Osteoblast (primary cell): ENCODE results near the gene DRAM2. TPM values are rescaled to one million over a fixed set of nuclear protein-coding genes. Genes with fewer than 3 reads are reported as not detected.
A peak's percentile ranks its signal among the peaks of the same experiment; 100 is the strongest.

Experiments used
- DNase-seq: peaks from one replicate; pipeline ENCODE4 v3.0.0; 2011; ENCODE audit warnings: low spot score, mixed read lengths; ENCODE audit not compliant: insufficient read length; ENCODE audit errors: missing footprints
- H2AFZ ChIP-seq: 2 replicates; pipeline ENCODE4 v1.6.0; 2011; ENCODE audit warnings: mild to moderate bottlenecking, low read length
- H3K27ac ChIP-seq: 2 replicates; pipeline ENCODE4 v1.5.1; 2011; ENCODE audit warnings: mild to moderate bottlenecking, low read depth, low read length, moderate library complexity
- H3K27me3 ChIP-seq: 2 replicates; pipeline ENCODE4 v1.6.0; 2012; ENCODE audit warnings: mild to moderate bottlenecking, control low read depth, inconsistent platforms, low read length, moderate library complexity; ENCODE audit not compliant: insufficient read depth
- H3K36me3 ChIP-seq: 2 replicates; pipeline ENCODE4 v1.5.1; 2011; ENCODE audit warnings: mild to moderate bottlenecking, low read length, control low read depth, moderate library complexity; ENCODE audit not compliant: insufficient read depth
- H3K4me1 ChIP-seq: 2 replicates; pipeline ENCODE4 v1.5.1; 2011; ENCODE audit warnings: mild to moderate bottlenecking, low read length, control low read depth, moderate library complexity; ENCODE audit not compliant: insufficient read depth
- H3K4me2 ChIP-seq: 2 replicates; pipeline ENCODE4 v1.6.0; 2011; ENCODE audit warnings: mild to moderate bottlenecking, low read length; ENCODE audit not compliant: insufficient read depth
- H3K4me3 ChIP-seq: fragments of 200-600 bp; sonication (generic); 3 replicates; pipeline ENCODE4 v1.5.1; 2012; ENCODE audit warnings: mild to moderate bottlenecking, low read length, inconsistent platforms; ENCODE audit not compliant: insufficient read depth
- H3K79me2 ChIP-seq: 2 replicates; pipeline ENCODE4 v1.6.0; 2012; ENCODE audit warnings: mild to moderate bottlenecking, low read length, control low read depth, inconsistent platforms; ENCODE audit not compliant: insufficient read depth
- H3K9me3 ChIP-seq: 2 replicates; pipeline ENCODE4 v1.5.1; 2011; ENCODE audit warnings: low read depth, low read length, control low read depth
- H4K20me1 ChIP-seq: 2 replicates; pipeline ENCODE4 v1.6.0; 2012; ENCODE audit warnings: mild to moderate bottlenecking, low read length, control low read depth; ENCODE audit not compliant: insufficient read depth
- total RNA-seq: library from RNA; depleted of rRNA; stranded (reverse); fragments of >200 nt; gene quantifications from 2 replicates; pipeline ENCODE4 v1.2.3, GENCODE V29; 2012
- TF ChIP-seq, protein P1 (sequence below): IDR thresholded peaks from 2 replicates; pipeline ENCODE4 v1.5.1; 2011; ENCODE audit warnings: mild to moderate bottlenecking, low read depth, low read length, moderate library complexity; ENCODE audit errors: extremely low read depth

DRAM2 gene
- total RNA-seq, 1 donor = 45.6 TPM

DNA sequence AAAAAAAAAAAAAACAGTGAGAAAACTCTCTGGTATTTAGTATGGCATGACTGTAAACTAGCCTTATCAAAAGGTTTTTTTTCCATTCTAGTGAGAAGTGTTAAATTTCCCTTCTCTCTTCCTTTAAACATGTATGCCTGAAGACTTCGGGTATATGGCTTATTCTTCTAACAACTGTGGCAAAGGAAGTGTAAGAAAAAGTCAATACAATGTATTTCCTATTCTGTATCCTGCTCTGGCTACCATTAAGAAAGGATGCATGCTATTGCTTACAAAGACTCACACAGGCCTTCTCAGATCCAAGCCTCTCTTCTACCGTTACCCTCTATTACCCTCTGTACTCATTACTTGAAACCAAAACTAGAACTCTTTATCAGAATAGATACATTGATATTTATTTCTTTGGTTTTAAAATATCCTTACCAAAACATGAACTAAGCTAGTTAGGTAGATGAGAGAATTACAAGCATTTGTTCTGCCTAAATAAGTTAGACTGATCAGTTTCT is 8.5 kb upstream of the DRAM2 start:
- peaks cover 41% of the 10 kb centered on the region for H3K36me3 ChIP-seq
- DNase-seq = no peak

DNA sequence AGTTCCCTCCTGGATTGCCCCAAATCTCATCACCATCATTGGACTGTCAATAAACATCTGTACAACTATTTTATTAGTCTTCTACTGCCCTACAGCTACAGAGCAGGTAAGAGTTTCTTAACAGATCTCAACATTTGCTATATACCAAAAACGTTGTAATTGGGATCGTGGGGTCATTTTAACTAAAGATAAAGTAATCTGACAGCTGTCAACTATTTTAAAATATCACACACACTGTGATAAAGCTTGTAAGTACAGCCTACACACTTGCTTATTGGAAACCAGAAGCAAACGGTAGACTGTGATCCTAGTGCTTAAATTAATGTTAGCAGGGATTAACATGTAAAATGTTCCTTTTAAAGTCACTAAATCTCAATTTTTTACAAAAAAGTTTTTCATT is 8.1 kb upstream of the DRAM2 start:
- DNase-seq = no peak
- Histone ChIP-seq H3K36me3 (peaks cover 37% of the 10 kb centered on the region), H3K4me3 (no peak overlapping the region), H4K20me1 (peaks cover 17% of the 10 kb centered on the region), H3K4me2 (no peak overlapping the region), H2AFZ (no peak overlapping the region), H3K4me1 (no peaks in the 10 kb centered on the region), H3K27me3 (no peaks in the 10 kb centered on the region), H3K79me2 (peaks cover 94% of the 10 kb centered on the region), H3K9me3 (no peaks in the 10 kb centered on the region), H3K27ac (peak overlapping the region; percentile 9)
- TF ChIP-seq, protein P1, sequence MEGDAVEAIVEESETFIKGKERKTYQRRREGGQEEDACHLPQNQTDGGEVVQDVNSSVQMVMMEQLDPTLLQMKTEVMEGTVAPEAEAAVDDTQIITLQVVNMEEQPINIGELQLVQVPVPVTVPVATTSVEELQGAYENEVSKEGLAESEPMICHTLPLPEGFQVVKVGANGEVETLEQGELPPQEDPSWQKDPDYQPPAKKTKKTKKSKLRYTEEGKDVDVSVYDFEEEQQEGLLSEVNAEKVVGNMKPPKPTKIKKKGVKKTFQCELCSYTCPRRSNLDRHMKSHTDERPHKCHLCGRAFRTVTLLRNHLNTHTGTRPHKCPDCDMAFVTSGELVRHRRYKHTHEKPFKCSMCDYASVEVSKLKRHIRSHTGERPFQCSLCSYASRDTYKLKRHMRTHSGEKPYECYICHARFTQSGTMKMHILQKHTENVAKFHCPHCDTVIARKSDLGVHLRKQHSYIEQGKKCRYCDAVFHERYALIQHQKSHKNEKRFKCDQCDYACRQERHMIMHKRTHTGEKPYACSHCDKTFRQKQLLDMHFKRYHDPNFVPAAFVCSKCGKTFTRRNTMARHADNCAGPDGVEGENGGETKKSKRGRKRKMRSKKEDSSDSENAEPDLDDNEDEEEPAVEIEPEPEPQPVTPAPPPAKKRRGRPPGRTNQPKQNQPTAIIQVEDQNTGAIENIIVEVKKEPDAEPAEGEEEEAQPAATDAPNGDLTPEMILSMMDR = no peak

More for the DNA sequence above, 8.5 kb upstream of the DRAM2 start:
- Histone ChIP-seq H3K27ac (no peak overlapping the region), H3K4me2 (no peak overlapping the region), H3K4me1 (no peaks in the 10 kb centered on the region), H4K20me1 (peaks cover 17% of the 10 kb centered on the region), H3K4me3 (no peak overlapping the region), H3K9me3 (no peaks in the 10 kb centered on the region), H2AFZ (no peak overlapping the region), H3K79me2 (peaks cover 94% of the 10 kb centered on the region), H3K27me3 (no peaks in the 10 kb centered on the region)
- TF ChIP-seq, protein P1 = no peak

DNA sequence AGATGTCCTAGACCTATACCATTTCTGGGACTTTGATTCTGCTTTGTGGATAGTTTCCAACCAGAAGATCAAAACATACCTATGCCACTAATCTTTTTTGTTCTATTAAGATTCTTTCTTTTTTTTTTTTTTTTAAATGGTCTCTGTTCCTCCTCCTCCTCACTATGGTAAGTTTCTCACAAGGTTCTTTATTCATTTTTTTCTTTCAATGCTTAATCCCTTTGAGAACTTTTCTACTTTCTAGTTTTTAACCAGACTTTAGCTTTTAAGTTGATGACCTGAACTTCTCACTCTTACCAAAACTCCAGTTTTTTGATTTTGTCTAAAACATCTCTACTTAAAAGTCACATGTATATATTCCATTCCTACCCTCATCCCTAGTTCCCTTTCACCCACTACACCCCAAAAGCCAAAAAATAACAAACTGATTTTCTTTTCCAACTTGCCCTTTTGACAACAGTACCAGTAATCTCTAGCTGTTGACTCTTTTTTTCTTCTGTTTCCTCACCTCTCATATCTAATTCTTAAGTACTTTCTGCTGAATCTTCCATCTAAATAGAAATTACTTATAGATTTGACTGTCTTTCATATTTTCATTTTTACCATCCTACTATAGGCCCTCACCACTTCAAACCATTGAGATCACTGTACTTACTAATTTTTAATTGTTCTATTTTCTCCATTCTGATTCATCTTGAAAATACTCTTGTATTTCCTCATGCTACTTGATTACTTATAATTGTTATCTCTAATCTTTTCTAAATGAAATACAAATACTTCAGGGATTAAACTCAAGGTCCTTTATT is 6.3 kb upstream of the DRAM2 start:
- Histone ChIP-seq H3K4me1 (peaks cover 8% of the 10 kb centered on the region), H3K4me3 (no peak overlapping the region), H4K20me1 (peaks cover 17% of the 10 kb centered on the region), H3K79me2 (peaks cover 94% of the 10 kb centered on the region), H2AFZ (no peak overlapping the region), H3K9me3 (no peaks in the 10 kb centered on the region), H3K27me3 (no peaks in the 10 kb centered on the region), H3K36me3 (peaks cover 31% of the 10 kb centered on the region), H3K4me2 (no peak overlapping the region), H3K27ac (no peak overlapping the region)
- DNase-seq = no peak
- TF ChIP-seq, protein P1 = no peak

DNA sequence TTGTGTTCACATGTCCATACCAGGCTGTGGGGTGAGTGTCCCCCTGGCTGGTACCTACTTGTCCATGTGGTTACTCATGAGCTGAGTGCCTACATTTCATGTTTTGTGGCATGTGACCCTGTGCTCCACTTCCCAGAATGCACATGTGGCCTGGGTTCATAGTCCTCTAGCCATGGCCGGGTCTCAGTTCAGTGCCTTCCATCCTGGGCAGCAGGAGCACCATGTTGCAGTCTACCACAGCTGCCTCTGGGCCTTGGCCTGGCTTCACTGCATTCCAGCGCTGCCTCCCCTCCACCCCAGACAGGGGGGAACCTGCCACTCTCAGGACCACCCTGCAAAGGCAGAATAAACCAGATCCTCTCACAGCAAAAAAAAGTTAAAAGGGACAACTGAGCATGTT is 5.6 kb upstream of the DRAM2 start:
- no peak for DNase-seq
- H2AFZ ChIP-seq = no peak overlapping the region
- no peaks in the 10 kb centered on the region for H3K9me3 ChIP-seq
- H3K4me2 ChIP-seq = no peak overlapping the region
- H3K27me3 ChIP-seq = no peaks in the 10 kb centered on the region
- H3K27ac ChIP-seq = no peak overlapping the region
- peaks cover 13% of the 10 kb centered on the region for H3K4me1 ChIP-seq
- peaks cover 95% of the 10 kb centered on the region for H3K79me2 ChIP-seq
- peaks cover 25% of the 10 kb centered on the region for H3K36me3 ChIP-seq
- H3K4me3 ChIP-seq = no peak overlapping the region
- TF ChIP-seq, protein P1 = no peak
- H4K20me1 ChIP-seq = peaks cover 21% of the 10 kb centered on the region
